Measurements from ENCODE around the gene ALG6. TPM values are rescaled to one million over a fixed set of nuclear protein-coding genes. Genes with fewer than 3 reads are reported as not detected.
A peak's percentile ranks its signal among the peaks of the same experiment; 100 is the strongest.

Gene ALG6
- total RNA-seq, 2 donors from 2014 or later, result 25.9 to 26.9 TPM

- Histone ChIP-seq H3K27me3 (ENCODE audit: control insufficient read depth, insufficient read depth, low read length, poor library complexity, severe bottlenecking) (peaks cover 100% of the 10 kb centered on the region), H3K4me3 (ENCODE audit: low read length) (peak overlapping the region; percentile 80), H3K4me1 (ENCODE audit: control insufficient read depth, insufficient read depth, low read length) (peaks cover 5% of the 10 kb centered on the region), H3K9me3 (ENCODE audit: control insufficient read depth, low read length) (no peaks in the 10 kb centered on the region), H3K9ac (ENCODE audit: extremely low read depth, low read length, poor library complexity, severe bottlenecking) (peak overlapping the region; percentile 41), H3K36me3 (ENCODE audit: control insufficient read depth, insufficient read depth, low read length) (no peaks in the 10 kb centered on the region), H3K27ac (ENCODE audit: low read depth, low read length) (no peak overlapping the region)
- peak overlapping the region; percentile 78 for H3K27ac Mint-ChIP-seq
- DNase-seq, result peak; percentile 89
- TF ChIP-seq, protein P1, sequence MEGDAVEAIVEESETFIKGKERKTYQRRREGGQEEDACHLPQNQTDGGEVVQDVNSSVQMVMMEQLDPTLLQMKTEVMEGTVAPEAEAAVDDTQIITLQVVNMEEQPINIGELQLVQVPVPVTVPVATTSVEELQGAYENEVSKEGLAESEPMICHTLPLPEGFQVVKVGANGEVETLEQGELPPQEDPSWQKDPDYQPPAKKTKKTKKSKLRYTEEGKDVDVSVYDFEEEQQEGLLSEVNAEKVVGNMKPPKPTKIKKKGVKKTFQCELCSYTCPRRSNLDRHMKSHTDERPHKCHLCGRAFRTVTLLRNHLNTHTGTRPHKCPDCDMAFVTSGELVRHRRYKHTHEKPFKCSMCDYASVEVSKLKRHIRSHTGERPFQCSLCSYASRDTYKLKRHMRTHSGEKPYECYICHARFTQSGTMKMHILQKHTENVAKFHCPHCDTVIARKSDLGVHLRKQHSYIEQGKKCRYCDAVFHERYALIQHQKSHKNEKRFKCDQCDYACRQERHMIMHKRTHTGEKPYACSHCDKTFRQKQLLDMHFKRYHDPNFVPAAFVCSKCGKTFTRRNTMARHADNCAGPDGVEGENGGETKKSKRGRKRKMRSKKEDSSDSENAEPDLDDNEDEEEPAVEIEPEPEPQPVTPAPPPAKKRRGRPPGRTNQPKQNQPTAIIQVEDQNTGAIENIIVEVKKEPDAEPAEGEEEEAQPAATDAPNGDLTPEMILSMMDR (conservative IDR thresholded peaks at IDR 0.05), result no peak
- no peaks in the 10 kb centered on the region for H3K9me3 Mint-ChIP-seq
- H3K4me3 Mint-ChIP-seq, result peak overlapping the region; percentile 74
- WGBS, 2 experiments (ENCODE audit: insufficient coverage in 1 of 2, insufficient read length in 1 of 2), result 0 to 1% methylated on average over 9 to 12 of the region's 12 CpGs
- H3K4me1 Mint-ChIP-seq, result peaks cover 32% of the 10 kb centered on the region
- peaks cover 83% of the 10 kb centered on the region for H3K27me3 Mint-ChIP-seq (ENCODE audit: insufficient read depth)
- H3K36me3 Mint-ChIP-seq (ENCODE audit: low read depth), result no peaks in the 10 kb centered on the region
Observed at GRCh38 chr1:63321785-63322113, 45.7 kb upstream of the ALG6 start.

GRCh38 chr1:63322114-63322943 lies 45.1 kb upstream of the ALG6 start, which contains the start of gene FOXD3:
TSS of gene FOXD3 (plus strand) at chr1:63322567. CDS start at chr1:63323059, 492 bp downstream.
- Mint-ChIP-seq H3K4me1 (peaks cover 38% of the 10 kb centered on the region), H3K9me3 (no peaks in the 10 kb centered on the region), H3K4me3 (peak within 1 kb of the TSS; percentile 74), H3K27ac (peak within 1 kb of the TSS; percentile 89), H3K27me3 (ENCODE audit: insufficient read depth) (peaks cover 86% of the 10 kb centered on the region), H3K36me3 (ENCODE audit: low read depth) (no peaks in the 10 kb centered on the region)
- WGBS, 2 experiments (ENCODE audit: insufficient coverage in 1 of 2, insufficient read length in 1 of 2), result 0% methylated on average over 28 to 81 of the region's 85 CpGs
- H3K4me3 ChIP-seq (ENCODE audit: low read length), result peak within 1 kb of the TSS; percentile 80
- H3K36me3 ChIP-seq (ENCODE audit: control insufficient read depth, insufficient read depth, low read length), result no peaks in the 10 kb centered on the region
- H3K4me1 ChIP-seq (ENCODE audit: control insufficient read depth, insufficient read depth, low read length), result peaks cover 5% of the 10 kb centered on the region
- no peak within 1 kb of the TSS for H3K27ac ChIP-seq (ENCODE audit: low read depth, low read length)
- peak within 1 kb of the TSS; percentile 41 for H3K9ac ChIP-seq (ENCODE audit: extremely low read depth, low read length, poor library complexity, severe bottlenecking)
- peak; percentile 95 for DNase-seq
- H3K9me3 ChIP-seq (ENCODE audit: control insufficient read depth, low read length), result no peaks in the 10 kb centered on the region
- peaks cover 100% of the 10 kb centered on the region for H3K27me3 ChIP-seq (ENCODE audit: control insufficient read depth, insufficient read depth, low read length, poor library complexity, severe bottlenecking)
- TF ChIP-seq, protein P1 (conservative IDR thresholded peaks at IDR 0.05), result peak; percentile 31

DNA sequence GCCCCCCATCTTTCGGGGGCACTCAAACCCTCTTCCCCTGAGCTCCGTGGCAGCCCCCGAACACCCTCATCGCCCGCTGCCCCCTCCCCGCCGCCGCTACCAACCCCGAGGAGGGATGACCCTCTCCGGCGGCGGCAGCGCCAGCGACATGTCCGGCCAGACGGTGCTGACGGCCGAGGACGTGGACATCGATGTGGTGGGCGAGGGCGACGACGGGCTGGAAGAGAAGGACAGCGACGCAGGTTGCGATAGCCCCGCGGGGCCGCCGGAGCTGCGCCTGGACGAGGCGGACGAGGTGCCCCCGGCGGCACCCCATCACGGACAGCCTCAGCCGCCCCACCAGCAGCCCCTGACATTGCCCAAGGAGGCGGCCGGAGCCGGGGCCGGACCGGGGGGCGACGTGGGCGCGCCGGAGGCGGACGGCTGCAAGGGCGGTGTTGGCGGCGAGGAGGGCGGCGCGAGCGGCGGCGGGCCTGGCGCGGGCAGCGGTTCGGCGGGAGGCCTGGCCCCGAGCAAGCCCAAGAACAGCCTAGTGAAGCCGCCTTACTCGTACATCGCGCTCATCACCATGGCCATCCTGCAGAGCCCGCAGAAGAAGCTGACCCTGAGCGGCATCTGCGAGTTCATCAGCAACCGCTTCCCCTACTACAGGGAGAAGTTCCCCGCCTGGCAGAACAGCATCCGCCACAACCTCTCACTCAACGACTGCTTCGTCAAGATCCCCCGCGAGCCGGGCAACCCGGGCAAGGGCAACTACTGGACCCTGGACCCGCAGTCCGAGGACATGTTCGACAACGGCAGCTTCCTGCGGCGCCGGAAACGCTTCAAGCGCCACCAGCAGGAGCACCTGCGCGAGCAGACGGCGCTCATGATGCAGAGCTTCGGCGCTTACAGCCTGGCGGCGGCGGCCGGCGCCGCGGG lies 44.2 kb upstream of the ALG6 start:
- Mint-ChIP-seq H3K9me3 (no peaks in the 10 kb centered on the region), H3K27me3 (ENCODE audit: insufficient read depth) (peaks cover 87% of the 10 kb centered on the region), H3K27ac (no peak overlapping the region), H3K4me3 (peak overlapping the region; percentile 74), H3K36me3 (ENCODE audit: low read depth) (no peaks in the 10 kb centered on the region), H3K4me1 (peaks cover 38% of the 10 kb centered on the region)
- 1% methylated on average over 41 to 104 of the region's 104 CpGs for WGBS, 2 experiments (ENCODE audit: insufficient coverage in 1 of 2, insufficient read length in 1 of 2)
- peaks cover 100% of the 10 kb centered on the region for H3K27me3 ChIP-seq (ENCODE audit: control insufficient read depth, insufficient read depth, low read length, poor library complexity, severe bottlenecking)
- no peak overlapping the region for H3K9ac ChIP-seq (ENCODE audit: extremely low read depth, low read length, poor library complexity, severe bottlenecking)
- TF ChIP-seq, protein P1 (conservative IDR thresholded peaks at IDR 0.05), result peak; percentile 34
- H3K36me3 ChIP-seq (ENCODE audit: control insufficient read depth, insufficient read depth, low read length), result no peaks in the 10 kb centered on the region
- no peaks in the 10 kb centered on the region for H3K9me3 ChIP-seq (ENCODE audit: control insufficient read depth, low read length)
- no peaks in the 10 kb centered on the region for H3K4me1 ChIP-seq (ENCODE audit: control insufficient read depth, insufficient read depth, low read length)
- DNase-seq, result peak; percentile 88
- H3K27ac ChIP-seq (ENCODE audit: low read depth, low read length), result no peak overlapping the region
- H3K4me3 ChIP-seq (ENCODE audit: low read length), result peak overlapping the region; percentile 80

Data from endodermal cell (in vitro differentiated cells).